TTC549 (cell line): Measurements from ENCODE around the gene ZER1.

Experiments used
- FAIRE-seq: peaks from 2 replicates; lab custom pipeline; 2012; peaks lifted over from hg19 to GRCh38; lab: Jason Lieb, UNC

Gene ZER1

GRCh38 chr9:128689820-128690683, 81.7 kb downstream of the ZER1 start:
- FAIRE-seq: no peak

- no peak for FAIRE-seq
These were observed 82.4 kb downstream of the ZER1 start for GRCh38 chr9:128689293-128689774.

- FAIRE-seq: no peak
These were observed 83.0 kb downstream of the ZER1 start, which contains the start of gene SET for GRCh38 chr9:128688501-128689292. Gene SET, plus strand, starts transcription at chr9:128689222. Its CDS starts 361 bp downstream, at chr9:128689583.

GRCh38 chr9:128687453-128687852, 84.3 kb downstream of the ZER1 start:
- FAIRE-seq: no peak

GRCh38 chr9:128685636-128686489, 85.9 kb downstream of the ZER1 start:
- FAIRE-seq: no peak

- no peak for FAIRE-seq
These were observed 87.2 kb downstream of the ZER1 start for GRCh38 chr9:128684325-128685199.

- no peak for FAIRE-seq
These were observed 87.7 kb downstream of the ZER1 start for GRCh38 chr9:128684065-128684324.

GRCh38 chr9:128683340-128684064, 88.2 kb downstream of the ZER1 start:
- no peak for FAIRE-seq
